HG03439 (cell line): ENCODE data around the gene VGLL4.

Experiments
- ATAC-seq: cut with Tn5 transposase; IDR thresholded peaks from one replicate; pipeline ENCODE4 v1.9.1; 2021; ENCODE audit warnings: mild to moderate bottlenecking, moderate library complexity; ENCODE audit not compliant: unreplicated experiment

VGLL4 gene

DNA sequence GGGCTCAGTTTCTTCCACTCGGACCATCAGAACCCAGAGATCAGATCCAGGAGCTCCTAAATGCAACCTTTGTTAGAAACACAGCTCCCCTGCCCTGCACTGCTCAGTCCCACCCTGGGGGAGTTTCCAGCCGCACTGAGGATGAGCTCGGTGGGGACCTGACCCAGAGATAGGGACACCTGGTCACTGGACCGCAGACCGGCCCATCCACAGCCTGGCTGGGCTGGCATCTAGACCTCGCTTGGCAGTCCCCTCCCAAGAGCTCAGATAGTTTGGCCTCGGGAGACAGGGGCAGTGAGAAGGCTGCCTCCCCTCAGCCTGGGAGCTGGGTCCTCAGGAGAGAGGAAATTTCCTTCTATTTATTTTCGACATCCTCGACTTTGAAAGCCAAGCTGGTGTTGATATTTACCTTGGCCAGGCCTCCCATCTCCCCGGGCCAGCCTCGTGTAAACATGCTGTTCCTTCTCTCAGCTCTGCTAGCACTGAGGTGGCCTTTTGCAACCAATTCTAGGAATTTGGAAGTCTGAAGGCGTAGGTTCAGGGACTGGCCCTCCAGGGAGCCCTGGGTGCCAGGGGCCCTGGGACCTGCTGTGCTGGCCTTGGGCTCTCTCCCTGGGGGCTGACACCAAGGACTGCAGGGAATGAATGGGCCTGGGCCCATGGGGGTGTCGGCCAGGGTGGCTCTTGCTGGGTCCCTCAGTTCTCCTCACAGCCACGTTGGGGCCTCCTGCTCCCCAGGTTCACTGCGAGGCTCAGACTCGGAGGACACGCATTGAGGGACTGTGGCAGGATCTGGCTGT lies 90.1 kb downstream of the VGLL4 start:
- ATAC-seq = no peak

DNA sequence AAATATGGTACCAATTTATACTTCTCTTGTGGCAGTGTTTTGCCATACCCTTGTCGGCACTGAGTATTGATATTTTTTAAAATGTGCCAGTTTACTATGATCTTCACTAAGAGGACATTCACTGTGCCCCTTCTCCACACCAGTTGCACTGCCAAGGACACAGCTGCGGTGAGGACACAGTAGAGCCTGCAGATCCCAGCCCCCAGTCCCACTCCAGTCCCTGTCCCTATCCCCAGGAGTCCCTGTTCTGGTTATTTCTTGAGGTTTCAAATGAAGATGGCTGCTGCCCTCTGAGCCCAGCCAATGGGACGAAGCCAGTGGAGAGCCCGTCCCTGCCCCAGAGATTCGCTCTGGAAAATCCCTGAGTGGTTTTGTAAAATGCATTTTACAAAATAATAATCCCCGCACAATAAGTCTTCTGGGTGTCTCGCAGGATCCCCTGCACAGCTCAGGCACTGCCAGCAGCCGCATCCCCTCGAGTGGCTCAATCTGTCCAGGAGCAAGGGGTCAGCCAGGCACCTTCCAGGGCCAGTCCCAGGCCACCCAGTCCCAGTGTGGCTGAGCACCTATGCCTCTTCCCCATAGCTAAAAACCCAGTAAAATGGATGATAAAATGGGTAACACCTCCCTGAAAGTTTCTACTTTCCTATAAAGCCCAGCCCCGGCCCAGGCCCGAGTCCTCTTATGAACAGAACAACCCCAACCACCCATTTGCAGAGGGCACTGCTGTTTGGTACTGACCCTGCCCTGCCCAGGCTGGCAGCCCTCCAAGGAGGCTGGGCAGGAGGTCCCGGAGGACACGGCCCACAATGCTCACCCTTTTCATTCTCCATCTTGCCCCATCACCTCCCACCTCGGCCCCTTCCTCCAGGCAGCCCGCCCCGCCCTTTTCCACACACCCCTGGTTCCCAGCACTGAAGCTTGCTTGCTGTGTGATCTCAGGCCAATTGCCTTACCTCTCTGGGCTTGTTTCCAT lies 91.1 kb downstream of the VGLL4 start:
- no peak for ATAC-seq

DNA sequence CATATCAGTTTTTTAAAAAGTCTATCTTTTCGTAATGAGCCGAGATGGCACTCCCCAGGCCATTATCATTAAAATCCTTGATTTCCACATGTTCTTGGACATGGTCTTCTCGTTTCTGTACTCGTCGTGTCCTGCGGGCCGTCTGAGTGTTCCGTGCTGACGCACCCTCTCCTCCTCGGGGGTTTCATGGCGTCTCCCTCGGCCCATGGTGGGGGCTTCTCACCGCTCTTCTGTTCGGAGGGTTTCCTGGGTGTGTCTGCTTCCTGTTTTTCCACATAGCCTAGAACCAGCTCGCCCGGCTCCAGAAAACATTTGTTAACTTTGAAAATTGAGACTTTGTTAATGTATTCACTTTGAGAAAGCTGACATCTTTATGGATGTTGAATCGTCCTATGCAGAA lies 92.7 kb downstream of the VGLL4 start:
- ATAC-seq = no peak

DNA sequence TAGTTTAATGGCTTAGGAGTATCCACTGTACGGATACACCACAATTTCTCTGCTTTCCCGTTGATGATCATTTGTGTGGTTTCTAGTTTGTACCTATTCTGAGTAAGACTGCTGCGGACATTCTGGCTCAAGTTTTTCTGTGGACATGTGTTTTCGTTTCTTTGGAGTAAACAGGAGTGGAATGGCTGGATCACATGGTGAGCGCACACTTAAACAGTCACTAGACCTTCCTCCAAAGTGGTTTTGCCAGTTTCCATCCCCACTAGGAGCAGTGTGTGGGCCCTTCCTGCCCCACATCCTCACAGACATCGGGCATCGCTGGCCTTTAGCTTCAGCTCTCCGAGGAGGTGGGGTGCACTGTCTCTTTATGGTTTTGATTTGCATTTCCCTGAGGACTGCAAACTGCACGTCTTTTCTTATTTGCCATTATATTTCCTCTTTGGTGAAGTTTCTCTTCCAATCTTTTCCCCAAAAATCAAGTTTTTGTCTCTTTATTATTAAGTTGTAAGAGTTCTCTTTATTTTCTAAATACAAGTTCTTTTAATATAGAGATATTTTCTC lies 94.1 kb downstream of the VGLL4 start:
- ATAC-seq = no peak

DNA sequence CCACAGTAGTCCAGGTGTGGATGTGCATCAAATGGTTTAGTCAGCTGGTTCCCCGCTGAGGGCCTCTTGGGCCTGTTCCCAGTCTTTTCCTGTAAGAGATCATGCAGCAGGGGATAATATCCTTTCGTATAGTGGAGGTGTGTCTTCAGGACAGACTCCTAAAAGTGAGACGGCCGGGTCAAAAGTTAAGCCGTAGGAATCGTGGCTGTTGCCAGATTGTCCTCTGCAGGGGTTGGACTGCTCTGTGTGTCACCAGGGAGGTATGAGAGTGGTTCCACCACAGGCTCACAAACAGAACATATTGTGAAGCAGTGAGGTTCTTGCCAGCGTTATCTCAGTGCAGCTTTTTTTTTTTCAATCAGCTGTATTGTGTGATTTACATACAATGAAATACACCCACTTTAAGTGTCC lies 95.0 kb downstream of the VGLL4 start:
- no peak for ATAC-seq

DNA sequence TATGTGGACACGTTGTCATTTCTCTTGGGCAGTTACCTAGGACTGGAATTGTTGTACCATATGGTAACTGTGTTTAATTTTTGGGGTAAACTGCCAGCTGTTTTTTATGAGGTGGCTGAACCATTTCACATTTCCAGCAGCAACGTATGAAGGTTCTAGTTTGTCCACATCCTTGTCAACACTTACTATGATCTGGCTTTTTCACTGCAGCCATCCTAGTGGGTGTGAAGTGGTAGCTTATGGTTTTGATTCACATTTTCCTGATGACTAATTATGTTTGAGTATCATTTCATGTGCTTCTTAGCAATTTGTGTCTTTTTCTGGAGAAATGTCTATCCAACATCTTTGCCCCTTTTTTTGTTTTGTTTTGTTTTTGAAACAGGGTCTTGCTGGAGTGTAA lies 96.2 kb downstream of the VGLL4 start:
- ATAC-seq = no peak

- ATAC-seq = no peak
Measured at GRCh38 chr3:11546657-11547302, 96.9 kb downstream of the VGLL4 start.

- no peak for ATAC-seq
Measured at GRCh38 chr3:11545186-11545851, 98.4 kb downstream of the VGLL4 start.

DNA sequence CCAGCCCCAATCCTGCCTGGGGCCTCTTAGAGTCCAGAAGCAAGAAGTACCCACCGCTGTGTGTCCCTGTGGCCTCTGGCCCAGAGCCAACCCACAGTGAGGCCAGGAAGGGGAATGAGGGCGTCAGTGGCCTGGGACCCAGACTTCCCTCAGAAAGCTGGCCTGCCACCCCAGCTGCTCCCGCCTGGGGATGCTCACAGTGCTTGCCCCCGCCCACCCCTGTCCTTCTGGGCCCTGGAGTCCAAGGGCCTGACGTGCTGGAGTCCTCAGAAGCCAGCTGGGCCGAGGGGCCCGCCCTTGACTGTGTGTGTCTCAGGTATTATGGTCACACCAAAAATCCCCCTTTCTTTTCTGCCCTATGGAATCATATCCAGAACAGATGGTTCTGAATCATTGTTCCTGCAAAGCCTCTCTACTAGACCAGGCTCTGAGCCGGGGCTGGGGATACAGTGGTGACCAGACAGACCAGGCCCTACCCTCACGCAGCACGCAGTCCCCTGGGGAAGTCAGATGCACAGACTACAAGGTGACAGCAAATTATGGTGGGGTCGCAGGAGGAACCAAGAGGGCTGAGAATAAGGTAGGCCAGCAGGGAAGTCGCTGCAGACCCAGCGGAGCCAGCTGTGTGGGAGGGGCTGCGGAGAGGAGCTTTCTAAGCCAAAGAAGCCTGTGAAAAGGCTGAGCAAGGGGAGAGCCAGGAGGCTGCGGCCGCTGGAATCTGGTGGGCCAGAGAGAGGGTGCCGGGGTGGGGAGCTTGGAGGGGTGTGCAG lies 99.1 kb downstream of the VGLL4 start:
- ATAC-seq = no peak

GRCh38 chr3:11543948-11544387 lies 99.7 kb downstream of the VGLL4 start:
- no peak for ATAC-seq

DNA sequence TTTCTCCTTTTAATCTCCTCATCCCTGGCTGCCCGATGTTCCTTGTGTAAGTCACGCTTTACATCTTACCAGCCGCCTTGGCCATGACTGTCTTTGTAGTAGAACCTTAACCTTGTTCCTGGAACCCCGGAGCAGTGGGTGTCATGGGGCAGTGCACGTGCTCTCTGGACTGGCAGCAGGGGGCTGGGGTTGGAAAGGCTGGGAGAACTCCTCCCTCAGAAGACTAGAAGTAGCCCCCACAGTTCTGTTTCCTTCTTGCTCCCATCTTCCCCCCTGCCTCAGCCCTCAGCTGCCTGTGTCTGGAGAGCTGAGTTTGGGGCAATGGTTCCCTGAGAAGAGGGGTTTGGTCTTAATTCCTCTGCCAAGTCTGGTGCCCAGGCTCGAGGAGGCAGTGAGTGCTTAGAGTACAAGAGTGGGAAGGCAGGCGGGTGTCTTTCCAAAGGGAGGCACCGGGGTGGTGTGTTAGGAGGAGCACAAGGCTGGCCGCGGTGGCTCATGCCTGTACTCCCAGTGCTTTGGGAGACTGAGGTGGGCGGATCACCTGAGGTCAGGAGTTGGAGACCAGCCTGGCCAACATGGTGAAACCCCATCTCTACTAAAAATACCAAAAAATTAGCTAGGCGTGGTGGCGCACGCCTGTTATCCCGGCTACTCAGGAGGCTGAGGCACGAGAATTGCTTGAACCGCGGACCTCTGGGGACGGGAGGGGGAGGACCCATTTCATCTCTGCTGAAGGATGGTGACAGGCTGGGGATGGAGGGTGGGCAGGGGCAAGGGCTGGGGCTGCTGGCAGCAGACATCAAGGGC lies 100.4 kb downstream of the VGLL4 start:
- no peak for ATAC-seq

DNA sequence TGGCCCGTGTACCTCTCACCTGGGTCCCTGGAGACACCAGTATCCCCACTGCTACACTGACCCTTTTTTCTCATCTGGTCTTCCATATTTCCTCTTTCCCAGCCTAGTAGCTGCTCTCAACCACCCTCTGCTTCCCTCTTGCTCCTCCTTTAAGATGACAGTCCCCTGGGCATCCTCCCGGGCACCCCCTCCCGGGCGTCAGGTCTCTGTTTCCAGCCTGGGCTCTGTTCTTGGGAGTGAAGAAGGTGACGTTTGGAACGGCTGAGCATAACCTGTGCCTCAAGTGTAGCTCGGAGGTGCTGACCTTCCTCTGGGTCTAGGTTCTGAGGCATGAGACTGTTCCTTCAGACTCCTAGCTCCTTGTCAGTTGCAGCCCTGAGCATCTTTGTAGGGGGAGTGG lies 101.2 kb downstream of the VGLL4 start:
- ATAC-seq = no peak

GRCh38 chr3:11541321-11542303 lies 102.1 kb downstream of the VGLL4 start:
- no peak for ATAC-seq

- ATAC-seq = no peak
Measured at GRCh38 chr3:11539677-11540076, 104.0 kb downstream of the VGLL4 start.

DNA sequence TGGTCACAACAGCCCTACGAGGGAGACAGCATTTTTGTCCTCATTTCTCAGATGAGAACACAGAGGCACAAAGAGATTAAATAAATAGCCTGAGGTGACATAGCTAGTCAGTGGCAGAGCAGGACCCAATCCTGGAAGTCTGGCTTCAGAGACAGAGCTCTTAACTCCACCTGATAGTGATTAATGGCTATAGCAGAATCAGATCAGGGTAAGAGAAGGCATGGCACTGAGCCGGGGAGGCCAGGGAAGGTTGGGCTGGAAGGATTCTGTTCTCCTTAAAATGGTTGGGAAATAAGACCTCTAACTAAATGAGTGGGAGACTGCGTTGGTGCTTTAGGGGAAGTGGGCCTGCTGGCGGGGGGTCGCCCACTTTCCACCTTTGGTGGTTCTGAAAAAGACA lies 104.5 kb downstream of the VGLL4 start:
- no peak for ATAC-seq

DNA sequence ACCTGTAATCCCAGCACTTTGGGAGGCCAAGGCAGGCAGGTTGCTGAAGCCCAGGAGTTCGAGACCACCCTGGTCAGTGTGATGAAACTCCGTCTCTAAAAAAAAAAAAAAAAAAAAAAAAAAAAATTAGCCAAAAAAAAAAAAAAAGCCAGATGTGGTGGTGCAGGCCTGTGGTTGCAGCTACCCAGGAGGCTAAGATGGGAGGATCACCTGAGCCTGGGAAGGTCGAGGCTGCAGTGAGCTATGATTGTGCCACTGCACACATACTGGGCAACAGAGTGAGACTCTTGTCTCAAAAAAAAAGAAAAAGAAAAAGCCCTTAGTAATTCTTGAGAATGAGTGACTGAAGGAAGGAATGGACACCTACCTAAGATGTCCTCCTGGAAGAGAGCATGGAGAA lies 105.1 kb downstream of the VGLL4 start:
- ATAC-seq = no peak

DNA sequence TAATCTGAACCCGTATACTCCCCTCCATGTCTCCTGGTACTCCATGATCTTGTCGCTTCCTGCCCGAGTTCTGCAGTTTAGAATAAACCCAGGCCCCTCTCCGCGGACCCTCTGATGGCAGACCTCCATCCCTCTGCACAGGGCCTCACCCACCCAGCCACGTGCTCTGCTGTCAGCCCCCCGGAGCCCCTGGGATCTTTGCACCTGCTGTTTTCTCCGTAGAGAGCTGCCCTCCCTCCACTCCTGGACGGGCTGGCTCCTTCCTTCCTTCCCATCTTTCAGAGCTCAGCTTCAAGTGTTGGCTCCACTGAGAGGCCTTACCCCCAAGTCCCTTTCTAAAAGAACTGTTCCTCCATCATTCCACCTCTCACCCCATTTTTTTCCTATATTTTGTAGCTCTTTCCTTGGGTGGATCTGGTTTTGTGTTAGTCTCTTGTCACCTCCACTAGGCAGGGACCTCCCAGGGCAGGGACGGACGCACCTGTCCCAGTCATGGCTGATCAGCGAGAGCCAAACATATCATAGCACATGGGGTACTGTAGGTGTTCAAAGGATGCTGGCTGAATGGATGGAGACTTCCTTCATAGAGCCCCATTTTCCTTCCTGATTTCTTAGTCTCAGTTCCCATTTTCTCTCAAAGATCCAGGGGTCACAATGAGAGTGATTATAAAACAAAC lies 106.6 kb downstream of the VGLL4 start:
- ATAC-seq = no peak
